ENCODE data around the gene NCAN.
"Not testable (repeated sequence)": the region's sequence is repeated elsewhere in the genome, so short reads cannot be mapped to it uniquely, and the experiment has no call there.

Gene NCAN

DNA sequence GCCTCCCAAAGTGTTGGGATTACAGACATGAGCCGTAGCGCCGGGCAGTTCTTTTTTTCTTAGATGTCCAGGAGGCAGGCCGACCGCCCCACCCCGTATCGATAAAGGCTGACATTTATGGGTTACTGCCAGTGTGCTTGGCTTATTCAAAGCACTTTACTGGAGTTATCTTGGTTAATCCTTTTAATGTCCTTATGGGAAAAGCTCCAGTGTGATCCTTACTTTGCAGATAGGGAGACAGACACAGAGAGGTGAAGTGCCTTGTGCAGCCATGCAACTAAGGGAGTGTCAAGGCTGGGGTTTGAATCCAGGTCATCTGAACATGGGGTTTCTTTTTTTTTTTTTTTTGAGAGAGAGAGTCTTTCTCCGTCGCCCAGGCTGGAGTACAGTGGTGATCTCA, 19.2 kb downstream of the NCAN start:
- Histone ChIP-seq H3K4me3 (ENCODE audit: low read length) (no peak overlapping the region), H3K36me3 (ENCODE audit: insufficient read depth, low read length) (no peaks in the 10 kb centered on the region), H3K4me1 (ENCODE audit: control insufficient read depth, insufficient read depth, low read length) (no peaks in the 10 kb centered on the region), H3K4me2 (ENCODE audit: low read length) (no peak overlapping the region), H3K9me3 (replicated peaks; ENCODE audit: low read length) (peaks cover 14% of the 10 kb centered on the region), H3K27me3 (ENCODE audit: control insufficient read depth, insufficient read depth, low read length) (peaks cover 66% of the 10 kb centered on the region), H3K9ac (ENCODE audit: low read depth, low read length) (no peak overlapping the region)

DNA sequence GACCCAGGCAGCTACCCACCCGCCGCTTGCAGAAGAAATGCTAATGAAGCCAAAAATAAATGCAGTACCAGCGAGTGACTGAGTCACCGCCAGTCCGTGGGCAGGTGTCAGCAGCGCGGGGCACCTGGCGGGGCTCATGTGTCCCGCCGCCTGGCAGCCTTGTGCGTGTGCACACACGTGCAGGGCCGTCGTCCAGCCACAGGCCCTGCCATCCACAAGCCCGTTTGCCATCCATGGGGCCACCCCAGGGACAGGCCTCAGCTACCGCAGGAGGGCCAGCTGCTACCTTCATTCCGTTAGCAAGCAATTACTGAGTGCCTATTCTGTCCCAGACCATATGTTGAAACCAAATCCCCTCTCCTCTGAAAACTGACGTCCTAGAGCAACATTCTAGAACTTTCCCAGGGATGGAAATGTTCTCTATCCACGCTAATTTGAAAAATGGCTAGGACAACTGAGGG, 20.5 kb downstream of the NCAN start:
- H3K4me2 ChIP-seq (ENCODE audit: low read length): no peak overlapping the region
- no peaks in the 10 kb centered on the region for H3K4me1 ChIP-seq (ENCODE audit: control insufficient read depth, insufficient read depth, low read length)
- H3K9ac ChIP-seq (ENCODE audit: low read depth, low read length): no peak overlapping the region
- no peak overlapping the region for H3K4me3 ChIP-seq (ENCODE audit: low read length)
- H3K27me3 ChIP-seq (ENCODE audit: control insufficient read depth, insufficient read depth, low read length): peaks cover 53% of the 10 kb centered on the region
- no peaks in the 10 kb centered on the region for H3K36me3 ChIP-seq (ENCODE audit: insufficient read depth, low read length)
- peaks cover 17% of the 10 kb centered on the region for H3K9me3 ChIP-seq (replicated peaks; ENCODE audit: low read length)

DNA sequence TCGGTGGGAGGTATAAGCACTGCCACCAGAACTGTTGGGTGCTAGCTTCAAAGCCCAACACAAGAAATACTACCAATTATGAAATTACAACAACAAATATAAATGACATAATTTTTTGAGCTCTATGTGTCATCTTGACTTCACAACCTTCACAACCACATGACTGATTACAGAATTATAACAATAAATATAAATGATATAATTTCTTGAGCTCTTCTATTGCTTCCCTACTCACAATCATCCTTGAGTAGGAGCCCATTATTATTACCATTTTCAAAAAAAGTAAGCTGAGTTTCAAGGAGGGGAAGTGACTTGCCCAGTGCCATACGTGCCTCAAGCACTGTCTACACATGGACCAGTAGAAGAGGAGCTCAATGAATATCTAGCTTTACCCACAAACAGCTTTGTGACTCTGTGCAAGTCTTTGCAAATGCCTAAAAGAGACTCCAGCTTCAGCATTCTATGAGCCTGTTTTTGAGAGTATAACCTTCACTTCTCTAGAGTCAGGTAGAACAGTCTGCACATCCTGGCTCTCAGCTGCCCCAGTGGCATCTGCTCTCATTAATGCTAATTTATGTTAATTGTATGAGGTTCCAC, 22.6 kb downstream of the NCAN start:
- Histone ChIP-seq H3K9me3 (replicated peaks; ENCODE audit: low read length) (peaks cover 17% of the 10 kb centered on the region), H3K36me3 (ENCODE audit: insufficient read depth, low read length) (no peaks in the 10 kb centered on the region), H3K4me2 (ENCODE audit: low read length) (no peak overlapping the region), H3K9ac (ENCODE audit: low read depth, low read length) (no peak overlapping the region), H3K27me3 (ENCODE audit: control insufficient read depth, insufficient read depth, low read length) (peaks cover 36% of the 10 kb centered on the region), H3K4me1 (ENCODE audit: control insufficient read depth, insufficient read depth, low read length) (no peaks in the 10 kb centered on the region), H3K4me3 (ENCODE audit: low read length) (no peak overlapping the region)

DNA sequence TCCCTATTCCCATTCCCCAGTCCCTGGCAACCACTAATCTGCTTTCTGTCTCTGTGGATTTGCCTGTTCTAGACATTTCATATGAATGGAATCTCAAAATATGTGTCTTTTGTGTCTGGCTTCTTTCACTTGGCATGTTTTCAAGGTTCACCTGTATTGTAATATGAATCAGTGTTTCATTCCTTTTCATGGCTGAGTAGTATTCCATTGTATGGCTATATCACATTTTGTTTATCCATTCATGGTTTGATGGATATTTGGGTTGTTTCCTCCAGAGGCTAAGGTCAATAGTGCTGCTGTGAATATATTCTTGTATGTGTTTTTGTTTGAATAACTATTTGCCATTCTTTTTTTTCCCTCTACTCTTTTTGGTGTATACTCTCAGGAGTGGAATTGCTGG, 24.4 kb downstream of the NCAN start:
- Histone ChIP-seq H3K9ac (ENCODE audit: low read depth, low read length) (no peak overlapping the region), H3K4me2 (ENCODE audit: low read length) (no peak overlapping the region), H3K4me1 (ENCODE audit: control insufficient read depth, insufficient read depth, low read length) (no peaks in the 10 kb centered on the region), H3K9me3 (replicated peaks; ENCODE audit: low read length) (peaks cover 17% of the 10 kb centered on the region), H3K27me3 (ENCODE audit: control insufficient read depth, insufficient read depth, low read length) (peaks cover 26% of the 10 kb centered on the region), H3K4me3 (ENCODE audit: low read length) (no peak overlapping the region), H3K36me3 (ENCODE audit: insufficient read depth, low read length) (no peaks in the 10 kb centered on the region)

DNA sequence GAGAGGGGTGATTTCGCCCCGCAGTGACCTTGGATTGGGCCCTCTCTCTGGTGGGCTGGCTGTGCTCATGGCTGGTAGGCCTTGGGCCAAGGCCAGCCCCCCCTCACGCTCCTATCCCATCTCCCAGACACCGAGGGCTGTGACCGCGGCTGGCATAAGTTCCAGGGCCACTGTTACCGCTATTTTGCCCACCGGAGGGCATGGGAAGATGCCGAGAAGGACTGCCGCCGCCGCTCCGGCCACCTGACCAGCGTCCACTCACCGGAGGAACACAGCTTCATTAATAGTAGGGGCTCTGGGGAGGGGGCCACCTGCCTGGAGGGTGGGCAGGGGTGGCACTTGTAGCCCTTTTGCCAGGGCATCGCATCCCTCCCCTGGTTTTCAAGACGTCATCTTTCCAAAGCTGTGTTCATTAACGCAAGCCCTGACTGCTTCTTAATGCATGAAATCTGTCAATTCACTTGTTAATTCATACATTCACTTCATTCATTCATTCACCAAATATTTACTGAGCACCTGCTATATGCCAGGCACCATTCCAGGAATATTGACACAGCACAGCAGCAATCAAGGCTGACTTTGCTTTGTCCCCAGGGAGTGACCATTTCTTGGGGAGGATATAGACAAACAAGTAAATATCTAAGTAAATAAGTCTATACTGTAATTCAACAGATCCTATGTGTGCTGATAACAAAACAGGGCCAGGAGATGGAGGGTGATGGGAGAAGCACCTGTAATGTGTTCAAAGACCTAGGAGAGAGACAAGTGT, 26.6 kb downstream of the NCAN start:
- no peak overlapping the region for H3K4me2 ChIP-seq (ENCODE audit: low read length)
- H3K9me3 ChIP-seq (replicated peaks; ENCODE audit: low read length): peaks cover 17% of the 10 kb centered on the region
- H3K27me3 ChIP-seq (ENCODE audit: control insufficient read depth, insufficient read depth, low read length): peaks cover 9% of the 10 kb centered on the region
- no peaks in the 10 kb centered on the region for H3K4me1 ChIP-seq (ENCODE audit: control insufficient read depth, insufficient read depth, low read length)
- H3K9ac ChIP-seq (ENCODE audit: low read depth, low read length): no peak overlapping the region
- H3K4me3 ChIP-seq (ENCODE audit: low read length): no peak overlapping the region
- no peaks in the 10 kb centered on the region for H3K36me3 ChIP-seq (ENCODE audit: insufficient read depth, low read length)

DNA sequence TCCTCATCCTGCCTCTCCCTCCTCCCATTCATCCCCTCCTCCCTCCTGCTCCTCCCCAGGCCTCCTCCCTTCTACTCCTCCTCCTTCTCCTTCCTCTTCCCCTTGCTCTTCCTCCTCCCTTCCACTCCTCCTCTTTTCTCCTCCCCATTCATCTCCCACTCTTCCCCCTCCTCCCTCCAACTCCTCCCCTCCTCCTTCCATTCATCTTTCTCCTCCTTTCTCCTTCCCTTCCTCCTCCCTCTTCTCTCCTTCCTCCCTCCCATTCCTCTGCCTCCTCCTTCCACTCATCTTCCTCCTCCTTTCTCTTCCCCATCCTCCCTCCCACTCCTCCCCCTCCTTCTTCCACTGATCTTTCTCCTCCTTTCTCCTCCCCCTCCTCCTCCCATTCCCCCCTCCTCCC, 27.9 kb downstream of the NCAN start:
- Histone ChIP-seq H3K27me3 (ENCODE audit: control insufficient read depth, insufficient read depth, low read length) (peaks cover 4% of the 10 kb centered on the region), H3K4me2 (ENCODE audit: low read length) (no peak overlapping the region), H3K9me3 (replicated peaks; ENCODE audit: low read length) (peaks cover 6% of the 10 kb centered on the region), H3K4me3 (ENCODE audit: low read length) (no peak overlapping the region), H3K36me3 (ENCODE audit: insufficient read depth, low read length) (no peaks in the 10 kb centered on the region), H3K9ac (ENCODE audit: low read depth, low read length) (no peak overlapping the region), H3K4me1 (ENCODE audit: control insufficient read depth, insufficient read depth, low read length) (no peaks in the 10 kb centered on the region)

DNA sequence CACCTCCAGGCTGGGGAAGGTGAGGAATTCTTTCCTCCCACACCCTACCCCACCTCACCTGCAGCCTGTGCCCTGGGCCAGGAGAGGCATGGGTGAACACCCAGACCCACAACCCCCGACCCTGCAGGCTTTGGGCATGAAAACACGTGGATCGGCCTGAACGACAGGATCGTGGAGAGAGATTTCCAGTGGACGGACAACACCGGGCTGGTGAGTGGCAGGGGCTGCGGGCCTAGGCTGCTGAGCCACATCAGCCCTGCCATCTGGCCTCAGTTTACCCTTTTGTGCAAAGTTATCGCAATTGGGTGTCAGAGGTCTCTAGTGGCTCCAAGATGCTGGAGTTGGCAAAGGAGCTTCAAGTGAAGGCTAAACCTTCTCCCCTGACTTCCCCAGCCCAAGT, 28.7 kb downstream of the NCAN start:
- Histone ChIP-seq H3K27me3 (ENCODE audit: control insufficient read depth, insufficient read depth, low read length) (peaks cover 9% of the 10 kb centered on the region), H3K36me3 (ENCODE audit: insufficient read depth, low read length) (no peaks in the 10 kb centered on the region), H3K4me3 (ENCODE audit: low read length) (no peak overlapping the region), H3K9ac (ENCODE audit: low read depth, low read length) (no peak overlapping the region), H3K4me1 (ENCODE audit: control insufficient read depth, insufficient read depth, low read length) (no peaks in the 10 kb centered on the region), H3K9me3 (replicated peaks; ENCODE audit: low read length) (peaks cover 3% of the 10 kb centered on the region), H3K4me2 (ENCODE audit: low read length) (no peak overlapping the region)

DNA sequence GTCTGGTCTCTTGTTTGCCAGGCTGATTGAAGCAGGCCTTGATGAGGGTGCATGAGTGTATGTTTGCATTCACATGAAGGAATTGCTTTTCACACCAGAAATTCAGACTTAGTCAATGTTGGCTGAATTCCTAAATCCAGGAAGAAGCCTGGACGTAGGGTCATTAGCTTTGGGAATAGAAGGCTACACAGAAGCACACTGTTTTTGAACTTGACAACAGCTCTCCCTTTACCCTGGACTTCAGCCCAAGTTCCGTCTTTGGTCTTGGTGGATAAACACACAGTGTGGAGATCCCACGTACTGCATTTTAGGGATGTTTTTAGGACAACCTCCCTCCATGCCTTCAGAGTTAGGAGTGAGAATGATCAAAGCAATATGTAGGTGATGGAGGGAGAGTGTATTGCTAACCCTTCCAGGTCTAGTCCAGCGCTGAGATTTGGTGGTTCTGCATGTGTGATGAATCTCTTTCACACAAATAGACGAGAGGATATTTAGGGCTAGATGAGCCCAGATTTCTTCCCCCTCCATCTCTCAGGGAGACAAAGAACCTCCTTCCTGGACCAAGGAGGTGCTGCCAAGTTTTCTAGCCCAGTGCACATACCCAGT, 38.5 kb downstream of the NCAN start:
- Histone ChIP-seq H3K27me3 (ENCODE audit: control insufficient read depth, insufficient read depth, low read length) (peaks cover 45% of the 10 kb centered on the region), H3K9me3 (replicated peaks; ENCODE audit: low read length) (no peaks in the 10 kb centered on the region)

DNA sequence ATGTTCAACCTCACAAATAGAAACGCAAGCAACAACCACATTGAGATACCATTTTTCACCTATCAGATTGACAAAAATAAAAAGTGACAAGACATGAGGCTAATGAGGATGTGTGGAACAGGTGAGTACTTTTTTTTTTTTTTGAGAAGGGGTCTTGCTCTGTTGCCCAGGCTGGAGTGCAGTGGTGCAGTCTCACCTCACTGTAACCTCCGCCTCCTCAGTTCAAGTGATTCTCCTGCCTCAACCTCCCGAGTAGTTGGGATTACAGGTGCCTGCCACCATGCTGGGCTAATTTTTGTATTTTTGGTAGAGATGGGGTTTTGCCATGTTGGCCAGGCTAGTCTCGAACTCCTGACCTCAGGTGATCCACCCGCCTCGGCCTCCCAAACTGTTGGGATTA, 41.7 kb downstream of the NCAN start:
- not testable (repeated sequence) for H3K4me3 ChIP-seq (ENCODE audit: low read length); H3K36me3 ChIP-seq (ENCODE audit: insufficient read depth, low read length); H3K9ac ChIP-seq (ENCODE audit: low read depth, low read length); H3K4me2 ChIP-seq (ENCODE audit: low read length); H3K4me1 ChIP-seq (ENCODE audit: control insufficient read depth, insufficient read depth, low read length); H3K9me3 ChIP-seq (replicated peaks; ENCODE audit: low read length)
- H3K27me3 ChIP-seq (ENCODE audit: control insufficient read depth, insufficient read depth, low read length): peaks cover 59% of the 10 kb centered on the region

More for the DNA sequence above, 38.5 kb downstream of the NCAN start:
- no peak overlapping the region for H3K4me3 ChIP-seq (ENCODE audit: low read length)
- no peak overlapping the region for H3K9ac ChIP-seq (ENCODE audit: low read depth, low read length)
- no peaks in the 10 kb centered on the region for H3K4me1 ChIP-seq (ENCODE audit: control insufficient read depth, insufficient read depth, low read length)
- no peak overlapping the region for H3K4me2 ChIP-seq (ENCODE audit: low read length)
- H3K36me3 ChIP-seq (ENCODE audit: insufficient read depth, low read length): no peaks in the 10 kb centered on the region

DNA sequence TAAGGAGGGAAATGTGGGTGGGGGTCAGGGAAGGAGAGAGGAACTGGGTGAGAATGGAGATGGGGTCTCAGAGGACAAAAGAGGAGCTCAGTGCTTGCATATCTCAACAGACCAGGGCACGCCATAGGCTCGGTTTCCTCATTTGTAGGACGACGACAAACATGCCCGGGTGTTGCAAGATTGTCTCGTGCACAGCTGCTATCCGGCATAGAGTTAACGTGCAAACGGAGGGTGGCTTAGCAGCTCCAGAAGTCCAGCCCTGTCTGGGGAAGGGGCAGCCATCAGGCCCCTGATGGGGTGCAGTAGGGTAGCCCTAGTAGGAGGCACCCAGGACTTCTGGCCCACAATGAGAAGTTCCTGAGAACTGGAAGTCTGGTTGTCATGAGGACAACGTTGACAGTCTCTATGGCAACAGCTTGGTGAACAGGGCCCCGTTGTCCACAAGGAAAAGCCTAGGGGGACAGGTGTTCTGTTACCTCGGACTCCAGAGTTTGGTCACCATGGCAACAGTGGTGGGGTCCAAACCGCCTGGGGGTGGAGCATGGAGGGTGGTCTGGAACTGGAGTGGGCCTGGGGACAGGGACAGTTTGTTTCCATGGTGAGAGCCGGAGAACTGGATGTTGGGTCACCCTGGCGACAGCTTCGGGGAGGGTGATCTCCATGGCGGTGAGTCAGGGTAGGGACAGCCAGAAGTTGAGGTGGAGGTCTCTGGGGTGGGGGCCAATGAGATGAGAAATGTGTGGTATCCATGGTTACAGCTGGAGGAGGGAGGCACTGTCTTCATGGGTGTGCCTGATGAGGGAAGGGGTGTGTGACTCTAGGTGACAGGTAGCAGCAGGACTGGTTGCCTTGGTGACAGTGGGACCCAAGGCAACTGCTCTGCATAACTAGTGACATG, 44.6 kb downstream of the NCAN start:
- Histone ChIP-seq H3K9me3 (replicated peaks; ENCODE audit: low read length) (no peaks in the 10 kb centered on the region), H3K4me2 (ENCODE audit: low read length) (no peak overlapping the region), H3K36me3 (ENCODE audit: insufficient read depth, low read length) (no peaks in the 10 kb centered on the region), H3K9ac (ENCODE audit: low read depth, low read length) (no peak overlapping the region), H3K27me3 (ENCODE audit: control insufficient read depth, insufficient read depth, low read length) (peaks cover 50% of the 10 kb centered on the region), H3K4me1 (ENCODE audit: control insufficient read depth, insufficient read depth, low read length) (no peaks in the 10 kb centered on the region), H3K4me3 (ENCODE audit: low read length) (no peak overlapping the region)

DNA sequence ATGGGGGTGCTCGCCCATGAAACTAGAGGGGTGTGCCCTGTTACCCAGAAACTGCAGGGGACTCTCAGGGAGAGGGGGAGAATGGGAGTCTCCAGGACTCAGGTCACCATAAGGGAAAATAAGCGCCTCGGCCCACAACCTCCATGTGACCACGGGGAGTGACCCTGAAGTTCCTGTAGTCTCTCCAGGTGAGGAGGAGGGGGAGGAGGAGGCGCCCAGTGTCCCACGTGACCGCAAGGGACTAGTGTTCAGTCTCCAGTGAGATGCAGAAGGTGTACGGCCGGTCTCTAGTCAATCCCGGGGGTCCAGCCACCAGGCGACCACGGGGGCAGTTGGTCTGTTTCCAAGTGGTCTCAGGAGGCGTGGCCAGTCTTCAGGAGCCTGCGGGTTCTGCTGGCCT, 45.4 kb downstream of the NCAN start:
- peaks cover 49% of the 10 kb centered on the region for H3K27me3 ChIP-seq (ENCODE audit: control insufficient read depth, insufficient read depth, low read length)
- H3K9me3 ChIP-seq (replicated peaks; ENCODE audit: low read length): no peaks in the 10 kb centered on the region
- H3K36me3 ChIP-seq (ENCODE audit: insufficient read depth, low read length): no peaks in the 10 kb centered on the region
- H3K4me2 ChIP-seq (ENCODE audit: low read length): no peak overlapping the region
- H3K4me3 ChIP-seq (ENCODE audit: low read length): no peak overlapping the region
- no peak overlapping the region for H3K9ac ChIP-seq (ENCODE audit: low read depth, low read length)
- no peaks in the 10 kb centered on the region for H3K4me1 ChIP-seq (ENCODE audit: control insufficient read depth, insufficient read depth, low read length)
